Middle frontal gyrus (tissue), 1 donor: ENCODE measurements around the gene SMAD7.

Experiments
- DNase-seq: peaks from one replicate; pipeline ENCODE4 v3.0.0-alpha.2; 2015; ENCODE audit warnings: low spot score; ENCODE audit errors: extremely low spot score

SMAD7 gene

DNA sequence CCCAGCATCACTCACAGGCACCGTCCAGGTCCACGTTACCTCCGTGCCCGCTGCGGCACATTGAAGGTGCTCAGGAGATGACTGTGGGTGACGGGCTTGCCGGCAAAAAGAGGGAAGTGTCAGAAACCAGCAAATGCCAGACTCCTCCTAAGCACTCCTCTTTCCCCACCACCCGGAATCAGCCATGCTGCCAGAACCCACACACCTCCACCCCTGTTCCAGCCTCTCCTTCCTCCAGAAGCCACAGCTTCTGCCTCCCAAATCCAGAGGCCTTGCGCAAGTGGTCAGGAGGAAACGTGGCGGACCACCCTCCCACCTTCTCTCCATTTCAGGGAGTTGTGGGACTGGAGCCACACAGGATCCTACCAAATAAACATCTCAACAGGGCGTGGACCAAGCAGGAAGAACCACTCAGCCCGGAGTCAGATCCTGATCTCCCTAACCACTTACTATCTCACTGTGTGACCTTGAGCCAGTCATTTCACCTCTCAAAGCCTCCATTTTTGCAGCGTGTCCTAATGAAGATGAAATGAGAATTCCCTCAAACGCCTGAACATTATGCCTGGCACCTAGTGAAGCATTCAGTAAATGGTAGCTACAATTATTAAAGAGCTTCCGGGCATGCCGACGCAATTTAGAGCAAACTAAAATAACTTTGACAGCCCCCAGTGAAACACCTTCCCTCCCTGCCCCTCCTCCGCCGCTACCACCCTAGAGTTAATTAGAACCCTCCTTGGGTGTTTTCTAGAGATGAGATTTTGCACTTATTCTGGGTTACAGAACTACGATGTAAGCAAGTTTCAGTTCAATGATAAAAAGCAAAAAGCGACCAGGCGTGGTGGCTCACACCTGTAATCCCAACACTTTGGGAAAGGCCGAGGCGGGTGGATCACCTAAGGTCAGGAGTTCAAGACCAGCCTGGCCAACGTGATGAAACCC, 32.9 kb downstream of the SMAD7 start:
- DNase-seq: no peak

- DNase-seq: no peak
Observed at GRCh38 chr18:48915626-48916425, 34.9 kb downstream of the SMAD7 start.

- DNase-seq: no peak
Observed at GRCh38 chr18:48914581-48915251, 36.0 kb downstream of the SMAD7 start.

DNA sequence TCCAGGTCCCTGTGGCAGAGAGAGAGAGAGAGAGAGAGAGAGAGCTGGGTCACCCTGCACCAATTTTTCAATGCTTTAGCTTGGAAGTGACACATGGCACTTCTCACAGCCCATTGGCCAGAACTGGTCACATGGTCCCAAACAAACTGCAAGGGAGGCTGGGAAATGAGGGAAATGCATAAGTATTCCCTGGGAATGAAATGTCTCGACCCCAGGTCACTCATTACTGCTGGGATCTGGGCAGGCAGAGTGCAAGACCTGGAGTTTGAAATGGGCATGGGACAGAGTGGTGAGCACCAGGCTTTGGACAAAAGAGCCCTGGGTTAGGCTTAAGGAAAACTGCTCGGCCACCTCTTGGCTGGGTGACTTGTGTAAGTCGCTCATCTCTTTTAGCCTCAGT, 37.0 kb downstream of the SMAD7 start:
- no peak for DNase-seq

DNA sequence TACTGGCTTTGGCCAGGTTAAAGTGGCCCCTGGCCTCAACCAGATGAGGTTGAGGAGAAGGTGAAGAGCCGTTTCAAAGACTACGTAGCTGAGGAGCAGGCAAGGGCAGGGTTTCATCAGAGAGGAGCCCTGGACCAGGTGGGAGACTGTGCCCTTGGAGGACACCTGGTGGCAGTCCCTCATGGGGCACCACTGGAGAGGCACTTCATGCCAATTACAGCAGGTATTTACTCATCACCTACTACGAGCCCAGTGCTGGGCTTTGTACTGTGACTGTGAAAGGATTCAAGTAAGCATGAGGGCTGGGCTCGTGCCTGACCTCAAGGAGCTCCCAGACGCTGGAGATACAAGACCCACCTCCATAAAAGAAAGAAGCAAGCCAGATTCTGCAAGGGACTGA, 37.6 kb downstream of the SMAD7 start:
- DNase-seq: no peak

DNA sequence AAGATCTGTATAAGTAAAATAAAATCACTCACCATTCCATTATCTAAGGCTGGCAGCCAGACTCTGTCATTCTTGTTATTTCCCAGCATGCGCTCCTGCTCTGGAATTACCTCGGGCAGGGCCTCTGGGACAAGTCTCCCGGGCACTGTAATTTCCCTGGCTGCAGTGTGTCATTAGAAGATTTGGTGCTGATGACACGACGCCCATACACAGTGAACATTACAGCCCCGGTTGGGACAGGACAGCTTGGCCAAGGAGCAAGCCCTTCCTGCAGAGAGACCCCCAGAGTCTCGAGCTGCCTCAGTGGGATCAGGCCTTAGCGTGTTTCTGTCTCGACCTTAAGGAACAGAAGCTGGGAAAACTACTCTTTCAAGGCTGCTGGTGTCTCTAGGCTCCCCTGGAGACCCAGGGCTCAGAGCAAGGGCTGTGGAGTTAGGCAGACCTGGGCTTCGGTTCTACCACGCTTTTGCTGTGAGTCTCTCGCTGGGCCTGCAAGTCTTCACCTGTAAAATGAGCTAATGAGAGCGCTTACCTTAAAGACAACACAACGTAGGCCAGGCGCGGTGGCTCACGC, 39.7 kb downstream of the SMAD7 start:
- no peak for DNase-seq

GRCh38 chr18:48909721-48910120, 41.0 kb downstream of the SMAD7 start:
- DNase-seq: no peak

- no peak for DNase-seq
Observed at GRCh38 chr18:48908916-48909315, 41.8 kb downstream of the SMAD7 start.

- no peak for DNase-seq
Observed at GRCh38 chr18:48905513-48905912, 45.3 kb downstream of the SMAD7 start.

- no peak for DNase-seq
Observed at GRCh38 chr18:48904847-48905394, 45.8 kb downstream of the SMAD7 start.

- DNase-seq: no peak
Observed at GRCh38 chr18:48904091-48904490, 46.7 kb downstream of the SMAD7 start.

- DNase-seq: no peak
Observed at GRCh38 chr18:48902856-48903601, 47.7 kb downstream of the SMAD7 start.

DNA sequence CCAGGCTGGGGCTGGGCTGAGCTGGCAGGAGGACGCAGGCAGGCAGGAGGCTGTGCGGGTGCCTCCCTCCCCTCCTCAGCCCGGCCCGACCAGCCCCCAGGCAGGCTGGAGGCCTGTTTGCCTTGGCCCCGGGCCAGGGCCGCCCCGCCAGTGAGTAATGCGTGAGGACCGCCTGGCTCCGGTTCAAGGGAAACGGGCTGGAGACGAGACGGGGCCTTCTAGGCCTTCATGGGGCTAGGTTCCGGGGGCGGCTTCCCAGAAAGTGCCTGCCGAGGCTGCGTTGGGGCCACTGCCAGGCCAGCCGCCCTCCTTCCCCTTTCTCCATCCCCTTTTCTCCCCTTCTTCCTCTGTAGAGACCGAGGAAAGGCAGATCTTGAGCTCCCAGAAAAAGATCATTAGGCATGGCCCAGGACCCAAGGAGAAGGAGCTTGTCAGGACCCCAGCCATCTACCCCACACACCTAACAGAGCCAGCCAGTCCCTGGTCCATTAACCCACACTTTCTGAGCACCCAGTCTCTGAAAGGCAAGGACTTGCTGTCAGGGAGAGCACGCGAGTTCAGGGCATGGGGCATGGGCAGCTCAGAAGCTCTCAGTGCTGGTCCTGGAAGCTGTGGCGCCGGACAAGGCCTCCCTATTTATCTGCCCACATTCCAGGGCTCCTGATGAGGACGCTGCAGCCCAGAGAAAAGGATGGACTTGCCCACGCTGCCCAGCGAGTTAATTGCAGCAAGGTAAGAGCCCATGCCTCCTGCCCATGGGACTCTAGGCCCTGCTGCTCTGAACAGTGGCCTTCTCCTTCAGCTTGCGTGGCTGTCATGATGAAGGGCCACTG, 48.5 kb downstream of the SMAD7 start:
- DNase-seq: no peak

GRCh38 chr18:48901145-48902022, 49.4 kb downstream of the SMAD7 start:
- no peak for DNase-seq

- DNase-seq: no peak
Observed at GRCh38 chr18:48900469-48900868, 50.3 kb downstream of the SMAD7 start.

- DNase-seq: no peak
Observed at GRCh38 chr18:48899558-48900174, 51.1 kb downstream of the SMAD7 start.

DNA sequence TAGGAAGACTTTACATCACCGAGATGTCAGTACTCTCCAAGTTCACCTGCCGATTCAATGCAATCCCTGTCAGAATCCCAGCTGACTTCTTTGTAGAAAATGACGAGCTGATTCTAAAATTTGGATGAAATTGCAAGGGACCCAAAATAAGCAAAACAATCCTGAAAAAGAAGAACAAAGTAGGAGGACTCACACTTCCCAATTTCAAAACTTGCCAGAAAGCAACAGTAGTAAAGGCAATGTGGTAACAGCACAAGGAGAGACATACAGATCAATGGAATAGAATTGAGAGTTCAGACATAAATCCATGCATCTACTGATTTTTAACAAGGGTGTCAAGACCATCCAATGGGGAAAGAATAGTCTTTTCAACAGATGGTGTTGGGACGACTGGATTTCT, 52.2 kb downstream of the SMAD7 start:
- no peak for DNase-seq

- no peak for DNase-seq
Observed at GRCh38 chr18:48897531-48897930, 53.2 kb downstream of the SMAD7 start.
